ENCODE data around the gene PPP2R2C.

PPP2R2C gene

GRCh38 chr4:6449335-6449734 is 23.1 kb downstream of the PPP2R2C start:
- TF ChIP-seq, protein P1, sequence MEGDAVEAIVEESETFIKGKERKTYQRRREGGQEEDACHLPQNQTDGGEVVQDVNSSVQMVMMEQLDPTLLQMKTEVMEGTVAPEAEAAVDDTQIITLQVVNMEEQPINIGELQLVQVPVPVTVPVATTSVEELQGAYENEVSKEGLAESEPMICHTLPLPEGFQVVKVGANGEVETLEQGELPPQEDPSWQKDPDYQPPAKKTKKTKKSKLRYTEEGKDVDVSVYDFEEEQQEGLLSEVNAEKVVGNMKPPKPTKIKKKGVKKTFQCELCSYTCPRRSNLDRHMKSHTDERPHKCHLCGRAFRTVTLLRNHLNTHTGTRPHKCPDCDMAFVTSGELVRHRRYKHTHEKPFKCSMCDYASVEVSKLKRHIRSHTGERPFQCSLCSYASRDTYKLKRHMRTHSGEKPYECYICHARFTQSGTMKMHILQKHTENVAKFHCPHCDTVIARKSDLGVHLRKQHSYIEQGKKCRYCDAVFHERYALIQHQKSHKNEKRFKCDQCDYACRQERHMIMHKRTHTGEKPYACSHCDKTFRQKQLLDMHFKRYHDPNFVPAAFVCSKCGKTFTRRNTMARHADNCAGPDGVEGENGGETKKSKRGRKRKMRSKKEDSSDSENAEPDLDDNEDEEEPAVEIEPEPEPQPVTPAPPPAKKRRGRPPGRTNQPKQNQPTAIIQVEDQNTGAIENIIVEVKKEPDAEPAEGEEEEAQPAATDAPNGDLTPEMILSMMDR (IDR thresholded peaks at IDR 0.05): no peak
- Mint-ChIP-seq H3K9me3 (no peaks in the 10 kb centered on the region), H3K36me3 (ENCODE audit: low read depth) (no peaks in the 10 kb centered on the region), H3K4me3 (no peak overlapping the region), H3K27me3 (ENCODE audit: low read depth, poor library complexity) (peaks cover 19% of the 10 kb centered on the region), H3K27ac (no peak overlapping the region), H3K4me1 (peaks cover 47% of the 10 kb centered on the region)
- no peak for DNase-seq

- no peak overlapping the region for H3K4me3 Mint-ChIP-seq
- TF ChIP-seq, protein P1 (IDR thresholded peaks at IDR 0.05): no peak
- H3K4me1 Mint-ChIP-seq: peaks cover 47% of the 10 kb centered on the region
- H3K36me3 Mint-ChIP-seq (ENCODE audit: low read depth): no peaks in the 10 kb centered on the region
- no peaks in the 10 kb centered on the region for H3K9me3 Mint-ChIP-seq
- DNase-seq: no peak
- H3K27me3 Mint-ChIP-seq (ENCODE audit: low read depth, poor library complexity): peaks cover 20% of the 10 kb centered on the region
- peak overlapping the region; percentile 68 for H3K27ac Mint-ChIP-seq
Measured at GRCh38 chr4:6448476-6449170, 23.8 kb downstream of the PPP2R2C start.

DNA sequence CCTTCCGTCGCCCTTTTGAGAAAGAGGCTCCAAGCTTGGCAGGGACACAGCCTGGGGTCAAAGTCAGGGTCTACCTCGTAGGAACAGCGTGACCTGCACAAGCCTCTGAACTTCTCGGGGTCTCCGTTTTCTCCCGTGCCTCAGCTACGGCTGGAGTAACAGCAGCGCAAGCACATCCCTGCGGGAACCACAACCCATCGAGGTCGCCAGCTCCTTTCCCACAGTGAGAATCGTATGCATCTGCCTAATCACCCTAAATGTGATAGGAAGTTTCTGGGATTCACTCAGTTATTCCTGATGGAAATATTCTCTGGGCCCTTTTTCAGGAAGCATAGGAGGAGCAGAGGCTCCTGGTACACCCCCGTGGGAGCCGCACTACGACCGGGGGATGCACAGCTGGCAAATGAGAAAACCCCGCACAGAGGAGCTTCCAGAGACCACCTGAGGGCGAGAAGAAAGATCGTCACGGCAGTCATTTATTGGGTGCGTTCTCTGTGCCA is 24.7 kb downstream of the PPP2R2C start:
- Mint-ChIP-seq H3K27me3 (ENCODE audit: low read depth, poor library complexity) (peaks cover 23% of the 10 kb centered on the region), H3K4me3 (peak overlapping the region; percentile 30), H3K9me3 (no peaks in the 10 kb centered on the region), H3K4me1 (peaks cover 47% of the 10 kb centered on the region), H3K36me3 (ENCODE audit: low read depth) (no peaks in the 10 kb centered on the region), H3K27ac (peak overlapping the region; percentile 93)
- TF ChIP-seq, protein P1 (IDR thresholded peaks at IDR 0.05): no peak
- no peak for DNase-seq

- TF ChIP-seq, protein P1 (IDR thresholded peaks at IDR 0.05): no peak
- Mint-ChIP-seq H3K27ac (no peak overlapping the region), H3K27me3 (ENCODE audit: low read depth, poor library complexity) (peaks cover 20% of the 10 kb centered on the region), H3K9me3 (no peaks in the 10 kb centered on the region), H3K36me3 (ENCODE audit: low read depth) (no peaks in the 10 kb centered on the region), H3K4me1 (peaks cover 47% of the 10 kb centered on the region), H3K4me3 (peak overlapping the region; percentile 58)
- DNase-seq: peak; percentile 30
Measured at GRCh38 chr4:6446538-6447451, 25.6 kb downstream of the PPP2R2C start.

GRCh38 chr4:6446130-6446482 is 26.3 kb downstream of the PPP2R2C start:
- H3K9me3 Mint-ChIP-seq: no peaks in the 10 kb centered on the region
- H3K4me1 Mint-ChIP-seq: peaks cover 47% of the 10 kb centered on the region
- H3K4me3 Mint-ChIP-seq: peak overlapping the region; percentile 17
- H3K27ac Mint-ChIP-seq: no peak overlapping the region
- H3K27me3 Mint-ChIP-seq (ENCODE audit: low read depth, poor library complexity): peaks cover 23% of the 10 kb centered on the region
- no peaks in the 10 kb centered on the region for H3K36me3 Mint-ChIP-seq (ENCODE audit: low read depth)
- DNase-seq: no peak
- TF ChIP-seq, protein P1 (IDR thresholded peaks at IDR 0.05): no peak
